Endothelial cell of umbilical vein (primary cell): Measurements from ENCODE around the gene EIF2AK3. TPM values are rescaled to one million over a fixed set of nuclear protein-coding genes. Genes with fewer than 3 reads are reported as not detected.

Experiments
- Bru-seq: library from RNA; stranded (reverse); fragments of 400-500 nt; gene quantifications from one replicate; lab custom pipeline; 2021; lab: Mats Ljungman, UMichigan
- BruChase-seq, 2 experiments: library from RNA; stranded (reverse); fragments of 400-500 nt; gene quantifications; one replicate each; lab custom pipeline; 2021; lab: Mats Ljungman, UMichigan
- BruUV-seq: library from RNA; stranded (reverse); fragments of 400-500 nt; replicated peaks from 2 replicates; lab custom pipeline; 2021; lab: Mats Ljungman, UMichigan
- CTCF ChIA-PET: fragments of 300-600, 350-600 bp; sonication (Branson Sonifier 250); formaldehyde crosslinking; loops from one replicate; lab custom pipeline; 2021; ENCODE audit warnings: antibody characterized with exemption, inconsistent platforms; lab: Charles Lee
- POLR2A ChIA-PET: fragments of 300-600, 350-600 bp; sonication (Branson Sonifier 250); formaldehyde crosslinking; loops from one replicate; lab custom pipeline; 2021; ENCODE audit warnings: antibody characterized with exemption, inconsistent platforms; lab: Charles Lee
- DNase-seq: peaks from one replicate; pipeline ENCODE4 v3.0.0-alpha.2; 2011; ENCODE audit warnings: low read depth, low spot score
- FAIRE-seq: peaks from 2 replicates; lab custom pipeline; 2011; peaks lifted over from hg19 to GRCh38; lab: Jason Lieb, UNC
- H2AFZ ChIP-seq: 2 replicates; pipeline ENCODE4 v1.6.0; 2012; ENCODE audit warnings: low read depth, low read length, control low read depth, inconsistent platforms
- H3K27ac ChIP-seq: 2 replicates; pipeline ENCODE4 v1.5.1; 2011; ENCODE audit warnings: low read depth, mild to moderate bottlenecking, control low read depth, low read length, moderate library complexity; ENCODE audit not compliant: insufficient read depth
- H3K27me3 ChIP-seq, 2 experiments: 2 replicates each; pipeline versions ENCODE4 v1.6.0 to v1.6.1; 2011; ENCODE audit warnings: low read length in 2 of 2, mixed read lengths in 1 of 2; ENCODE audit not compliant: control insufficient read depth in 2 of 2, insufficient read depth in 2 of 2
- H3K36me3 ChIP-seq, 2 experiments: 2 replicates in 1 of 2; 3 replicates in 1 of 2; pipeline ENCODE4 v1.5.1; 2011; ENCODE audit warnings: low read length in 2 of 2, mild to moderate bottlenecking in 1 of 2, moderate library complexity in 1 of 2; ENCODE audit not compliant: control insufficient read depth in 2 of 2, insufficient read depth in 2 of 2; ENCODE audit errors: extremely low read depth in 1 of 2
- H3K4me1 ChIP-seq: 3 replicates; pipeline ENCODE4 v1.5.1; 2011; ENCODE audit warnings: mild to moderate bottlenecking, low read length; ENCODE audit not compliant: control insufficient read depth, insufficient read depth; ENCODE audit errors: extremely low read depth
- H3K4me2 ChIP-seq: 2 replicates; pipeline ENCODE4 v1.6.1; 2011; ENCODE audit warnings: low read length, control low read depth, mixed read lengths; ENCODE audit not compliant: insufficient read depth
- H3K4me3 ChIP-seq, 3 experiments: fragments of 200-600 bp in 1 of 3; sonication (generic), shearing (Covaris generic) in 1 of 3; replicated peaks in 1 of 3; 2 replicates each; pipeline ENCODE4 v1.5.1; 2011 to 2016; ENCODE audit warnings: control low read depth in 3 of 3, low read length in 3 of 3, mild to moderate bottlenecking in 2 of 3, inconsistent platforms in 1 of 3, low read depth in 1 of 3, moderate library complexity in 1 of 3; ENCODE audit not compliant: insufficient read depth in 1 of 3
- H3K79me2 ChIP-seq: 2 replicates; pipeline ENCODE4 v1.6.0; 2012; ENCODE audit warnings: low read length, inconsistent platforms; ENCODE audit not compliant: control insufficient read depth, insufficient read depth
- H3K9ac ChIP-seq: replicated peaks from 2 replicates; pipeline ENCODE3; 2011; ENCODE audit warnings: low read length, control low read depth; ENCODE audit not compliant: insufficient read depth; ENCODE audit errors: extremely low read depth
- H3K9me1 ChIP-seq: replicated peaks from 3 replicates; pipeline ENCODE4 v1.6.0; 2011; ENCODE audit warnings: mild to moderate bottlenecking, low read length; ENCODE audit not compliant: control insufficient read depth, insufficient read depth; ENCODE audit errors: extremely low read depth
- H3K9me3 ChIP-seq: replicated peaks from 2 replicates; pipeline ENCODE4 v1.5.1; 2012; ENCODE audit warnings: low read length, inconsistent platforms; ENCODE audit not compliant: control insufficient read depth, insufficient read depth
- H4K20me1 ChIP-seq: replicated peaks from 2 replicates; pipeline ENCODE3; 2011; ENCODE audit warnings: mild to moderate bottlenecking, low read length; ENCODE audit not compliant: control insufficient read depth, insufficient read depth; ENCODE audit errors: extremely low read depth
- EZH2 ChIP-seq: IDR thresholded peaks from 2 replicates; pipeline ENCODE4 v1.6.1; 2012; ENCODE audit warnings: borderline replicate concordance, low read depth, mild to moderate bottlenecking, moderate library complexity, low read length, inconsistent platforms; ENCODE audit not compliant: severe bottlenecking
- FOS ChIP-seq: IDR thresholded peaks from 2 replicates; pipeline ENCODE4 v1.6.1; 2011; ENCODE audit warnings: mild to moderate bottlenecking, low read length, moderate library complexity, borderline replicate concordance; ENCODE audit not compliant: insufficient read depth
- GATA2 ChIP-seq: IDR thresholded peaks from 2 replicates; pipeline ENCODE4 v1.7.0; 2011; ENCODE audit warnings: low read depth, mild to moderate bottlenecking, moderate library complexity, mixed read lengths, low read length; ENCODE audit not compliant: insufficient read length, insufficient read depth
- JUN ChIP-seq: IDR thresholded peaks from 2 replicates; pipeline ENCODE4 v1.6.1; 2011; ENCODE audit warnings: borderline replicate concordance, low read depth; ENCODE audit not compliant: insufficient read length, insufficient read depth
- MYC ChIP-seq: IDR thresholded peaks from one replicate; pipeline ENCODE4 v1.6.1; 2011; ENCODE audit warnings: mild to moderate bottlenecking, low read depth, low read length
- POLR2A ChIP-seq: IDR thresholded peaks from 2 replicates; pipeline ENCODE4 v1.6.1; 2012; ENCODE audit warnings: low read depth, mild to moderate bottlenecking, control low read depth, low read length
- POLR2AphosphoS5 ChIP-seq: IDR thresholded peaks from 2 replicates; pipeline ENCODE4 v1.6.1; 2012; ENCODE audit warnings: low read depth, mild to moderate bottlenecking, control low read depth, low read length, moderate library complexity; ENCODE audit not compliant: insufficient read depth
- dilution Hi-C: fragments of 300-500 bp; cut with MboI; formaldehyde crosslinking; loops from one replicate; pipeline ENCODE4 v1.15.0; 2019; ENCODE audit warnings: low sequenced_read_pairs; ENCODE audit not compliant: extremely low pct_ligation_motif_present
- intact Hi-C: fragments of 100-400 bp; cut with micrococcal nuclease; formaldehyde crosslinking; loops from one replicate; pipeline ENCODE4 v1.10.0; 2022
- long read RNA-seq: library from polyadenylated mRNA; stranded (forward); transcript quantifications from one replicate; pipeline ENCODE4 v2.0.0, GENCODE V29; 2021
- polyA minus RNA-seq, 3 experiments: library from RNA; depleted of rRNA, polyadenylated mRNA; stranded (reverse); fragments of >200 nt; gene quantifications; 1 replicate in 1 of 3; 2 replicates in 2 of 3; pipeline ENCODE4 v1.2.3, GENCODE V29; 2011
- polyA plus RNA-seq, 4 experiments: library from polyadenylated mRNA; depleted of rRNA in 3 of 4; stranded (reverse) in 3 of 4; unstranded in 1 of 4; fragments of >200 nt; gene quantifications; 2 replicates each; pipeline versions ENCODE4 v1.2.1 to v1.2.3, GENCODE V29; 2011 to 2012; ENCODE audit warnings: missing spikeins in 1 of 4
- total RNA-seq: library from RNA; stranded (reverse); gene quantifications from 2 replicates; pipeline ENCODE4 v1.2.3, GENCODE V29; 2021
- TF ChIP-seq, protein P1 (sequence below), 2 donors: IDR thresholded peaks; 1 replicate in 1 of 2; 2 replicates in 1 of 2; pipeline ENCODE4 v1.5.1; 2011; ENCODE audit warnings: low read length in 2 of 2, mild to moderate bottlenecking in 2 of 2, moderate library complexity in 2 of 2, control low read depth in 1 of 2, inconsistent platforms in 1 of 2, low read depth in 1 of 2; ENCODE audit not compliant: insufficient read depth in 1 of 2; ENCODE audit errors: extremely low read depth in 1 of 2
- TF ChIP-seq, protein P2 (sequence below): IDR thresholded peaks from 2 replicates; pipeline ENCODE4 v1.6.1; 2011; ENCODE audit not compliant: insufficient read depth, insufficient read length

EIF2AK3 gene
- 17.3 and 17.5 TPM in 2 replicates for total RNA-seq
- 3.7 and 5.3 TPM in 2 replicates for polyA plus RNA-seq
- polyA plus RNA-seq (2011; cell fraction: cytosol; rRNA removed) = 7.7 and 10.1 TPM in 2 replicates
- 21.5 and 21.6 TPM in 2 replicates for polyA plus RNA-seq (2011; cell fraction: nucleus; rRNA removed)
- polyA plus RNA-seq (2012) = 13.6 and 13.7 TPM in 2 replicates
- polyA minus RNA-seq = 16.4 and 22.7 TPM in 2 replicates
- 8.9 TPM for polyA minus RNA-seq (2011; cell fraction: cytosol; rRNA and poly(A)+ RNA removed)
- polyA minus RNA-seq (2011; cell fraction: nucleus; rRNA and poly(A)+ RNA removed) = 25.0 and 33.4 TPM in 2 replicates
- Bru-seq, nascent RNA = percentile 82 among the genes with signal in this experiment
- BruChase-seq, experiment 1, labeled RNA remaining after a 6-hour chase = percentile 62 among the genes with signal in this experiment
- percentile 66 among the genes with signal in this experiment for BruChase-seq, experiment 2, labeled RNA remaining after a 2-hour chase
- long read RNA-seq, full-length matches to known transcripts = 18 of 23 reads
- long read RNA-seq, partial matches to known transcripts = 3 of 23 reads
- long read RNA-seq, other reads (novel, unspliced or antisense) = 2 of 23 reads

DNA sequence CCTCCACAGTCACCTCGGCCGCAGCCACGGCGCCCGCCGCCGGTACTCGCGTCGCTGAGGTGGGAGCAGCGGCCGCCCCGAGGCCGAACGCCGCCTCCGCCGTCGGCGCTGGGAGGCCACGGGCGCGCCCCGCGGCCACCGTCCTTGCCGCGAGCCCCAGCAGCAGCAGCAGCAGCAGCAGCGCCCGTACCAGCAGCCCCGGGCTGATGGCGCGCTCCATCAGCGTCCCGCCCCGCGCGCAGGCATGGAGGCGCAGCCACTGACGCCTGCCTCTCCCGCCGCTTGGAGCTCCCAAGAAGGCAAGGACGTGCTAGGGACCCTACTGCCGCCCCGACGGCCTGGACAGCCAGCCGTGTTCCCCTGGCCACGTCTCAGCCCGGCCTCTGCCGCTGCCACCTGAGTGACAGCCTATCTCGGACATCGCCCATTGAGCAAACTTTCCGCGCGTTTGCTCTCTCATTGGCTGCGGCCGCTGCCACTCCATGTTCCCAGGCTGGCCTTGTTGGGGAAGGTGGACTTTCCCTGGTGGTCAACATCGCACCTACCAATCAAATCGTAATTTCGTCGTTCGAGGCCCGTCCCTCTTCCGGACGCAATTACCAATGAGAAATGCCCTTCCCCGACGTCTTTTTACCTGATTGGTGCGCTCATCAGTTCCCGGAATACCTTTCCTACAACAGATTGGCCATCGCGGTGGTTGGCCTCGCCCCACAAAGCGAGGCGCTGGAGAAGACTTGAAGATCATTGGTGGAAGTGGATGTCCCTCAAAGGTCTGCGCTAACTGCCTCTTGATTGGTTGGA, at the start of gene EIF2AK3:
TSS of gene EIF2AK3 (minus strand) at position 410 of the 801 bp plus-strand sequence. CDS start at position 220, 190 bp downstream.
- CTCF ChIA-PET = interaction anchor here (0.6 to 3.5 kb wide), 5 partner anchors 15 to 44 kb away, joined by 3 to 15 read pairs (median 10); no protein-coding TSS in a partner anchor
- H3K9ac ChIP-seq = peak within 1 kb of the TSS; percentile 94
- peaks cover 2 to 5% of the 10 kb centered on the region in 2 experiments for H3K27me3 ChIP-seq
- H3K4me2 ChIP-seq = peak within 1 kb of the TSS; percentile 88
- BruUV-seq = no TSS peak
- peak within 1 kb of the TSS; percentile 54 to 82 (median 79) for H3K4me3 ChIP-seq
- H4K20me1 ChIP-seq = peaks cover 5% of the 10 kb centered on the region
- H3K79me2 ChIP-seq = peaks cover 30% of the 10 kb centered on the region
- H3K27ac ChIP-seq = peak within 1 kb of the TSS; percentile 95
- peak; percentile 100 for FAIRE-seq
- intact Hi-C loops = loop anchor here (1.0 to 5.0 kb wide), 5 partner anchors 27 to 64 kb away; partner anchors contain the start of gene RPIA
- H3K9me1 ChIP-seq = no peaks in the 10 kb centered on the region
- POLR2A ChIA-PET = interaction anchor here (1.0 to 2.6 kb wide), 4 partner anchors 22 to 37 kb away, joined by 3 to 15 read pairs (median 4); no protein-coding TSS in a partner anchor
- TF ChIP-seq EZH2 (no peak), POLR2A (no peak), JUN (no peak), GATA2 (no peak), FOS (no peak), POLR2AphosphoS5 (no peak), MYC (no peak)
- TF ChIP-seq, protein P1, sequence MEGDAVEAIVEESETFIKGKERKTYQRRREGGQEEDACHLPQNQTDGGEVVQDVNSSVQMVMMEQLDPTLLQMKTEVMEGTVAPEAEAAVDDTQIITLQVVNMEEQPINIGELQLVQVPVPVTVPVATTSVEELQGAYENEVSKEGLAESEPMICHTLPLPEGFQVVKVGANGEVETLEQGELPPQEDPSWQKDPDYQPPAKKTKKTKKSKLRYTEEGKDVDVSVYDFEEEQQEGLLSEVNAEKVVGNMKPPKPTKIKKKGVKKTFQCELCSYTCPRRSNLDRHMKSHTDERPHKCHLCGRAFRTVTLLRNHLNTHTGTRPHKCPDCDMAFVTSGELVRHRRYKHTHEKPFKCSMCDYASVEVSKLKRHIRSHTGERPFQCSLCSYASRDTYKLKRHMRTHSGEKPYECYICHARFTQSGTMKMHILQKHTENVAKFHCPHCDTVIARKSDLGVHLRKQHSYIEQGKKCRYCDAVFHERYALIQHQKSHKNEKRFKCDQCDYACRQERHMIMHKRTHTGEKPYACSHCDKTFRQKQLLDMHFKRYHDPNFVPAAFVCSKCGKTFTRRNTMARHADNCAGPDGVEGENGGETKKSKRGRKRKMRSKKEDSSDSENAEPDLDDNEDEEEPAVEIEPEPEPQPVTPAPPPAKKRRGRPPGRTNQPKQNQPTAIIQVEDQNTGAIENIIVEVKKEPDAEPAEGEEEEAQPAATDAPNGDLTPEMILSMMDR (IDR thresholded peaks at IDR 0.05; ENCODE audit: extremely low read depth in 1 of 2, insufficient read depth in 1 of 2, low read depth in 1 of 2, low read length in 2 of 2) = no peak
- TF ChIP-seq, protein P2, sequence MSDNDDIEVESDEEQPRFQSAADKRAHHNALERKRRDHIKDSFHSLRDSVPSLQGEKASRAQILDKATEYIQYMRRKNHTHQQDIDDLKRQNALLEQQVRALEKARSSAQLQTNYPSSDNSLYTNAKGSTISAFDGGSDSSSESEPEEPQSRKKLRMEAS = no peak
- H2AFZ ChIP-seq = peak within 1 kb of the TSS; percentile 80
- H3K9me3 ChIP-seq = no peaks in the 10 kb centered on the region
- dilution Hi-C loops = no loop called here
- H3K36me3 ChIP-seq = no peaks in the 10 kb centered on the region
- peaks cover 24% of the 10 kb centered on the region for H3K4me1 ChIP-seq
- DNase-seq = peak; percentile 100
